Inflammatory macrophage treated with lipopolysaccharide for 1 hour (primary cell): ENCODE measurements around the gene NDUFB6.

Source experiments
- DNase-seq, 2 donors: peaks; one replicate each; pipeline ENCODE4 v3.0.0-alpha.2; 2020 to 2022

The NDUFB6 gene

GRCh38 chr9:32516241-32516640, 56.7 kb downstream of the NDUFB6 start:
- DNase-seq = no peak

GRCh38 chr9:32508728-32509127, 64.2 kb downstream of the NDUFB6 start:
- DNase-seq = no peak

GRCh38 chr9:32503008-32503407, 70.0 kb downstream of the NDUFB6 start:
- DNase-seq = no peak
